Upper lobe of left lung (tissue), 4 donors: Measurements from ENCODE around the gene NEDD4L.

Experiments
- CTCF ChIP-seq, 6 experiments: fragments of 450-650 bp in 4 of 6; fragments of 200-600 bp in 2 of 6; sonication (generic) in 2 of 6; IDR thresholded peaks; one replicate each; pipeline ENCODE4 v1.5.1; 2016 to 2019; ENCODE audit warnings: antibody characterized with exemption in 6 of 6
- POLR2AphosphoS5 ChIP-seq, 2 donors: sonication (generic); formaldehyde crosslinking; IDR thresholded peaks; one replicate each; pipeline ENCODE4 v1.5.1; 2017; ENCODE audit warnings: antibody characterized with exemption in 2 of 2

- TF ChIP-seq CTCF (IDR thresholded peaks at IDR 0.05) (no peak), POLR2AphosphoS5 (IDR thresholded peaks at IDR 0.05) (no peak)
Observed at GRCh38 chr18:58100154-58100553, 56.1 kb downstream of the NEDD4L start.
